SK-N-SH (cell line): ENCODE data around the gene ZBED4. TPM values are rescaled to one million over a fixed set of nuclear protein-coding genes. Genes with fewer than 3 reads are reported as not detected.

Experiments used
- CTCF ChIA-PET: fragments of 300-600, 350-600 bp; formaldehyde crosslinking; extraction: SDS; loops from one replicate; lab custom pipeline; 2021; lab: Yijun Ruan, JAX
- POLR2A ChIA-PET: fragments of 350-600 bp; sonication (Branson Sonifier 250); formaldehyde crosslinking; extraction: SDS; loops from one replicate; lab custom pipeline; 2020; ENCODE audit warnings: antibody characterized with exemption, inconsistent platforms; lab: Yijun Ruan, JAX
- DNase-seq: peaks from one replicate; pipeline ENCODE4 v3.0.0; 2012
- H2AFZ ChIP-seq: fragments of 200-600 bp; sonication (generic); 2 replicates; pipeline ENCODE4 v1.8.1; 2016; ENCODE audit warnings: antibody characterized with exemption, mild to moderate bottlenecking, low read depth
- H3F3A ChIP-seq: fragments of 200-600 bp; sonication (generic); replicated peaks from 2 replicates; pipeline ENCODE3; 2016; ENCODE audit warnings: antibody characterized with exemption, mild to moderate bottlenecking; ENCODE audit not compliant: insufficient read depth
- H3K27ac ChIP-seq, 2 experiments: fragments of 200-500 bp in 1 of 2; fragments of 200-600 bp in 1 of 2; sonication (Bioruptor generic) in 1 of 2; sonication (generic), shearing (Covaris generic) in 1 of 2; 2 replicates each; pipeline versions ENCODE4 v1.5.1 to v1.6.1; 2014 to 2016; ENCODE audit warnings: low read depth in 2 of 2, inconsistent platforms in 1 of 2, low read length in 1 of 2, mild to moderate bottlenecking in 1 of 2, mixed read lengths in 1 of 2
- H3K27me3 ChIP-seq: fragments of 200-600 bp; sonication (generic), shearing (Covaris generic); 2 replicates; pipeline ENCODE4 v1.6.1; 2016; ENCODE audit warnings: mixed run types; ENCODE audit not compliant: insufficient read depth
- H3K36me3 ChIP-seq, 2 experiments: fragments of 200-500 bp in 1 of 2; fragments of 200-600 bp in 1 of 2; sonication (Bioruptor generic) in 1 of 2; sonication (generic) in 1 of 2; replicated peaks in 1 of 2; 2 replicates each; pipeline versions ENCODE3 to v1.5.1; 2014 to 2016; ENCODE audit warnings: low read length in 1 of 2, mild to moderate bottlenecking in 1 of 2; ENCODE audit not compliant: insufficient read depth in 2 of 2, control insufficient read depth in 1 of 2
- H3K4me1 ChIP-seq, 2 experiments: fragments of 200-500 bp in 1 of 2; fragments of 200-600 bp in 1 of 2; sonication (Bioruptor generic) in 1 of 2; sonication (generic), shearing (Covaris generic) in 1 of 2; 2 replicates each; pipeline versions ENCODE4 v1.5.1 to v1.6.1; 2014 to 2016; ENCODE audit warnings: low read depth in 1 of 2, low read length in 1 of 2, mixed run types in 1 of 2; ENCODE audit not compliant: insufficient read depth in 2 of 2, control insufficient read depth in 1 of 2
- H3K4me2 ChIP-seq: fragments of 200-600 bp; sonication (generic), shearing (Covaris generic); 2 replicates; pipeline ENCODE4 v1.6.1; 2017; ENCODE audit warnings: mixed run types
- H3K4me3 ChIP-seq, 2 experiments: fragments of 200-500 bp in 1 of 2; fragments of 200-600 bp in 1 of 2; sonication (Bioruptor generic) in 1 of 2; sonication (generic), shearing (Covaris generic) in 1 of 2; 2 replicates each; pipeline versions ENCODE4 v1.5.1 to v1.8.1; 2014 to 2016; ENCODE audit warnings: low read depth in 2 of 2, inconsistent platforms in 1 of 2, low read length in 1 of 2, mild to moderate bottlenecking in 1 of 2, mixed read lengths in 1 of 2, moderate library complexity in 1 of 2
- H3K79me2 ChIP-seq: fragments of 200-600 bp; sonication (generic); 2 replicates; pipeline ENCODE4 v1.8.1; 2017; ENCODE audit warnings: mild to moderate bottlenecking; ENCODE audit not compliant: insufficient read depth
- H3K9ac ChIP-seq: fragments of 200-600 bp; sonication (generic); 2 replicates; pipeline ENCODE4 v1.6.1; 2017; ENCODE audit warnings: mixed run types
- H3K9me2 ChIP-seq: fragments of 200-600 bp; sonication (generic); 2 replicates; pipeline ENCODE4 v1.6.1; 2017; ENCODE audit warnings: mixed run types
- H3K9me3 ChIP-seq: fragments of 200-600 bp; sonication (generic); 2 replicates; pipeline ENCODE4 v1.6.1; 2017; ENCODE audit warnings: mixed run types, mild to moderate bottlenecking, moderate library complexity
- H4K20me1 ChIP-seq: fragments of 200-600 bp; sonication (generic); 2 replicates; pipeline ENCODE4 v1.6.1; 2017; ENCODE audit warnings: mild to moderate bottlenecking, mixed run types; ENCODE audit not compliant: insufficient read depth
- ELF1 ChIP-seq: IDR thresholded peaks from 2 replicates; pipeline ENCODE4 v1.4.0; 2012
- EP300 ChIP-seq, 2 experiments: IDR thresholded peaks; 2 replicates each; pipeline versions ENCODE4 v1.4.0 to v1.6.1; 2012; ENCODE audit warnings: borderline replicate concordance in 1 of 2, low read depth in 1 of 2, low read length in 1 of 2
- EZH2phosphoT487 ChIP-seq: fragments of 200-600 bp; sonication (generic); IDR thresholded peaks from 2 replicates; pipeline ENCODE4 v1.6.1; 2017; ENCODE audit warnings: low read depth, mixed run types, mild to moderate bottlenecking, antibody characterized with exemption, moderate library complexity, borderline replicate concordance
- FOXM1 ChIP-seq: IDR thresholded peaks from 2 replicates; pipeline ENCODE4 v1.4.0; 2012; ENCODE audit warnings: low read depth, mild to moderate bottlenecking
- GABPA ChIP-seq: IDR thresholded peaks from 2 replicates; pipeline ENCODE4 v1.4.0; 2012; ENCODE audit warnings: low read depth, mild to moderate bottlenecking
- GATA2 ChIP-seq: sonication (generic); formaldehyde crosslinking; IDR thresholded peaks from 2 replicates; pipeline ENCODE4 v1.5.0; 2020; ENCODE audit warnings: mild to moderate bottlenecking, missing genetic modification reagents
- JUND ChIP-seq: IDR thresholded peaks from 2 replicates; pipeline ENCODE4 v1.4.0; 2012
- MEF2A ChIP-seq: IDR thresholded peaks from 2 replicates; pipeline ENCODE4 v1.4.0; 2012; ENCODE audit warnings: low read depth, borderline replicate concordance
- POLR2AphosphoS5 ChIP-seq: IDR thresholded peaks from 2 replicates; pipeline ENCODE4 v1.6.1; 2012; ENCODE audit warnings: low read depth, low read length
- RFX5 ChIP-seq: IDR thresholded peaks from 2 replicates; pipeline ENCODE4 v1.6.1; 2012; ENCODE audit warnings: mild to moderate bottlenecking, improper control_type of control experiment, low read length
- RXRA ChIP-seq: IDR thresholded peaks from 2 replicates; pipeline ENCODE4 v1.4.0; 2012; ENCODE audit warnings: low read depth, mild to moderate bottlenecking, borderline replicate concordance
- TAF1 ChIP-seq: IDR thresholded peaks from 2 replicates; pipeline ENCODE4 v1.6.1; 2012; ENCODE audit warnings: low read depth, mild to moderate bottlenecking, low read length, moderate library complexity, borderline replicate concordance
- WGBS: methylation state at CpG from one replicate; pipeline ENCODE4 v1.1.6; 2017; ENCODE audit warnings: low lambda C conversion rate; 5-methylcytosine and 5-hydroxymethylcytosine counted together
- polyA plus RNA-seq, 3 experiments: library from polyadenylated mRNA; depleted of rRNA; stranded (reverse); fragments of >200 nt; gene quantifications; 2 replicates each; pipeline ENCODE4 v1.2.3, GENCODE V29; 2012
- TF ChIP-seq, protein P1 (sequence below): fragments of 150-350 bp; IDR thresholded peaks from 2 replicates; pipeline ENCODE4 v1.6.1; 2016; ENCODE audit warnings: mild to moderate bottlenecking, low read depth, low read length
- TF ChIP-seq, protein P2 (sequence below): fragments of 150-350 bp; IDR thresholded peaks from 2 replicates; pipeline ENCODE4 v1.6.1; 2017; ENCODE audit warnings: antibody characterized with exemption, low read length, low read depth, borderline replicate concordance
- TF ChIP-seq, protein P3 (sequence below): IDR thresholded peaks from 2 replicates; pipeline ENCODE4 v1.4.0; 2012; ENCODE audit warnings: low read depth, borderline replicate concordance
- TF ChIP-seq, protein P4 (sequence below): IDR thresholded peaks from 2 replicates; pipeline ENCODE4; 2012

The ZBED4 gene
- polyA plus RNA-seq, 1 of the 3 experiments (the other 2 are of a cell fraction) = 7.9 TPM

DNA sequence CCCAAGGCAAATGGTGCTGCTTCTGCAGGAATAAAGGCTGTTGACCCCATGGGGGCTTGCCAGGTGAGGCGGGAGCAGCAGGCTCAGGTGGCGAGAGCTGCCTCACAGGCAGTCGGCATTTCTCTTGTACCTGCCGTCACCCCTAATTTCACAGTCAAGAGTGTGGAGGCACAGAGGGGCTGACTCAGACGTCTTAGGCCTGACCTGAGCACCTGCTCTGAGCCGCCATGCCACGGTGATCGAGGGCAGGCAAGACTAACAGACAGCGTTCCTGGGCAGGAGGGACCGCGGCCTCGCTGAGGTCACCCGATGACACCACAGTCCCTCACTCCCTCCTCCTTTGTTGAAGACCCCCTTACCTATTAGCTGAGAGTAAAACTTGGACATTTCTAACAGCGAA is 59.4 kb downstream of the ZBED4 start:
- POLR2A ChIA-PET = no interaction called here
- no peak overlapping the region for H3K27ac ChIP-seq
- DNase-seq = no peak
- 0 out of 2 replicates have a peak, but pooled peaks cover 5% of the 10 kb centered on the region for H3K79me2 ChIP-seq
- no peak overlapping the region for H3K9ac ChIP-seq
- WGBS = 89% methylated on average over 10 of the region's 14 CpGs
- H3K4me2 ChIP-seq = no peak overlapping the region
- H3F3A ChIP-seq = no peaks in the 10 kb centered on the region
- peaks cover 3 to 19% of the 10 kb centered on the region in 2 experiments for H3K36me3 ChIP-seq
- H3K4me3 ChIP-seq = no peak overlapping the region
- no peaks in the 10 kb centered on the region for H3K27me3 ChIP-seq
- no peaks in the 10 kb centered on the region for H3K9me2 ChIP-seq
- no peak for TF ChIP-seq GABPA
- TF ChIP-seq RFX5 = no peak
- TF ChIP-seq, protein P1, sequence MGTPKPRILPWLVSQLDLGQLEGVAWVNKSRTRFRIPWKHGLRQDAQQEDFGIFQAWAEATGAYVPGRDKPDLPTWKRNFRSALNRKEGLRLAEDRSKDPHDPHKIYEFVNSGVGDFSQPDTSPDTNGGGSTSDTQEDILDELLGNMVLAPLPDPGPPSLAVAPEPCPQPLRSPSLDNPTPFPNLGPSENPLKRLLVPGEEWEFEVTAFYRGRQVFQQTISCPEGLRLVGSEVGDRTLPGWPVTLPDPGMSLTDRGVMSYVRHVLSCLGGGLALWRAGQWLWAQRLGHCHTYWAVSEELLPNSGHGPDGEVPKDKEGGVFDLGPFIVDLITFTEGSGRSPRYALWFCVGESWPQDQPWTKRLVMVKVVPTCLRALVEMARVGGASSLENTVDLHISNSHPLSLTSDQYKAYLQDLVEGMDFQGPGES = no peak
- TF ChIP-seq, protein P2, sequence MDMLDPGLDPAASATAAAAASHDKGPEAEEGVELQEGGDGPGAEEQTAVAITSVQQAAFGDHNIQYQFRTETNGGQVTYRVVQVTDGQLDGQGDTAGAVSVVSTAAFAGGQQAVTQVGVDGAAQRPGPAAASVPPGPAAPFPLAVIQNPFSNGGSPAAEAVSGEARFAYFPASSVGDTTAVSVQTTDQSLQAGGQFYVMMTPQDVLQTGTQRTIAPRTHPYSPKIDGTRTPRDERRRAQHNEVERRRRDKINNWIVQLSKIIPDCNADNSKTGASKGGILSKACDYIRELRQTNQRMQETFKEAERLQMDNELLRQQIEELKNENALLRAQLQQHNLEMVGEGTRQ = no peak
- no peak for TF ChIP-seq POLR2AphosphoS5
- no peak for TF ChIP-seq GATA2 (CRISPR knock-in tag)
- TF ChIP-seq ELF1 = no peak
- no peak for TF ChIP-seq TAF1
- no peak for TF ChIP-seq MEF2A
- TF ChIP-seq, protein P3, sequence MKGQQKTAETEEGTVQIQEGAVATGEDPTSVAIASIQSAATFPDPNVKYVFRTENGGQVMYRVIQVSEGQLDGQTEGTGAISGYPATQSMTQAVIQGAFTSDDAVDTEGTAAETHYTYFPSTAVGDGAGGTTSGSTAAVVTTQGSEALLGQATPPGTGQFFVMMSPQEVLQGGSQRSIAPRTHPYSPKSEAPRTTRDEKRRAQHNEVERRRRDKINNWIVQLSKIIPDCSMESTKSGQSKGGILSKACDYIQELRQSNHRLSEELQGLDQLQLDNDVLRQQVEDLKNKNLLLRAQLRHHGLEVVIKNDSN = no peak
- TF ChIP-seq RXRA = no peak
- H2AFZ ChIP-seq = no peak overlapping the region
- H4K20me1 ChIP-seq = no peaks in the 10 kb centered on the region
- H3K9me3 ChIP-seq = no peaks in the 10 kb centered on the region
- CTCF ChIA-PET = interaction anchor here (1.0 kb wide), 1 partner anchor 39 kb away, joined by 3 read pairs; no protein-coding TSS in a partner anchor
- H3K4me1 ChIP-seq = peaks cover 0 to 2% of the 10 kb centered on the region in 2 experiments; a peak in 1 of 4 replicates

DNA sequence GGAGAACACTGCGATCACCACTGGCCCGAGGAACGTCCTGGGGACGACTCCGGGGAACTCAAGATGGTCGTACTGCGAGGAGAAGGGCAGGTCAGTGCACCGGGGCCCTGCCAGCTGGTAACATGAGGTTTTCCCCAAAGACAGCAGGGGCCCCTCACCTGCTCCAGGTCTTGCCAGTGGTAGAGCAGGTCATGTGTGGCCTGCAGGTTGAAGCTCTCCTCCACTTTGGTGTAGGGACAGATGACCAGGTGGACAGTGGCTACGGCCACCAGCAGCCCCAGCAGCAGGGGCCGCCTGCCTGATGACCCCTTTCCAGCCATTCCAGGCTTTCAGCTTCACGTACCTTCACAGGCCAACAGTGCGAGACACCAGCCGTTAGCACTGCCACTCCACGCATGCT is 59.8 kb downstream of the ZBED4 start:
- Histone ChIP-seq H2AFZ (no peak overlapping the region), H3K9me3 (no peaks in the 10 kb centered on the region), H3K36me3 (peaks cover 3 to 19% of the 10 kb centered on the region in 2 experiments), H3K27me3 (no peaks in the 10 kb centered on the region), H3K4me1 (peaks cover 0 to 2% of the 10 kb centered on the region in 2 experiments; a peak in 1 of 4 replicates), H3K79me2 (0 out of 2 replicates have a peak, but pooled peaks cover 5% of the 10 kb centered on the region), H3K4me3 (no peak overlapping the region), H4K20me1 (no peaks in the 10 kb centered on the region), H3K27ac (no peak overlapping the region), H3K9ac (no peak overlapping the region), H3K4me2 (no peak overlapping the region), H3K9me2 (no peaks in the 10 kb centered on the region), H3F3A (no peaks in the 10 kb centered on the region)
- TF ChIP-seq, protein P4, sequence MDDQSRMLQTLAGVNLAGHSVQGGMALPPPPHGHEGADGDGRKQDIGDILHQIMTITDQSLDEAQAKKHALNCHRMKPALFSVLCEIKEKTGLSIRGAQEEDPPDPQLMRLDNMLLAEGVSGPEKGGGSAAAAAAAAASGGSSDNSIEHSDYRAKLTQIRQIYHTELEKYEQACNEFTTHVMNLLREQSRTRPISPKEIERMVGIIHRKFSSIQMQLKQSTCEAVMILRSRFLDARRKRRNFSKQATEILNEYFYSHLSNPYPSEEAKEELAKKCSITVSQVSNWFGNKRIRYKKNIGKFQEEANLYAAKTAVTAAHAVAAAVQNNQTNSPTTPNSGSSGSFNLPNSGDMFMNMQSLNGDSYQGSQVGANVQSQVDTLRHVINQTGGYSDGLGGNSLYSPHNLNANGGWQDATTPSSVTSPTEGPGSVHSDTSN = no peak
- TF ChIP-seq RXRA (no peak), EP300 (IDR thresholded peaks at IDR 0.05; ENCODE audit: borderline replicate concordance in 1 of 2, low read depth in 1 of 2, low read length in 1 of 2) (no peak), GABPA (no peak), FOXM1 (no peak), EZH2phosphoT487 (no peak), JUND (no peak), GATA2 (CRISPR knock-in tag) (no peak)
- DNase-seq = no peak
- ChIA-PET CTCF (interaction anchor here (1.0 kb wide), 1 partner anchor 38 kb away, joined by 3 read pairs; no protein-coding TSS in a partner anchor), POLR2A (no interaction called here)
- WGBS = 99% methylated on average over 11 of the region's 14 CpGs
